Adipocyte (in vitro differentiated cells): ENCODE results near the gene ARHGAP26.

Experiments used
- DNase-seq: peaks from one replicate; pipeline ENCODE4 v3.0.0-alpha.2; 2015; ENCODE audit warnings: low read depth
- H3K27me3 ChIP-seq: replicated peaks from 2 replicates; pipeline ENCODE4 v1.7.0; 2013; ENCODE audit warnings: mild to moderate bottlenecking, low read length, moderate library complexity; ENCODE audit not compliant: control insufficient read depth, insufficient read depth
- H3K36me3 ChIP-seq: 2 replicates; pipeline ENCODE4 v1.7.0; 2013; ENCODE audit warnings: low read length, mild to moderate bottlenecking, moderate library complexity; ENCODE audit not compliant: control insufficient read depth, insufficient read depth, severe bottlenecking
- H3K4me1 ChIP-seq: 2 replicates; pipeline ENCODE4 v1.7.0; 2013; ENCODE audit warnings: mild to moderate bottlenecking, low read length, moderate library complexity; ENCODE audit not compliant: control insufficient read depth, insufficient read depth
- H3K4me3 ChIP-seq: 2 replicates; pipeline ENCODE4 v1.7.0; 2013; ENCODE audit warnings: mild to moderate bottlenecking, low read length, moderate library complexity
- H3K9ac ChIP-seq: 2 replicates; pipeline ENCODE4 v1.7.0; 2013; ENCODE audit warnings: mild to moderate bottlenecking, low read length, moderate library complexity
- H3K9me3 ChIP-seq: 2 replicates; pipeline ENCODE4 v1.7.0; 2013; ENCODE audit warnings: mild to moderate bottlenecking, low read length, moderate library complexity; ENCODE audit not compliant: control insufficient read depth

Gene ARHGAP26

GRCh38 chr5:143229426-143229895 lies 459.3 kb downstream of the ARHGAP26 start:
- no peak for DNase-seq
- Histone ChIP-seq H3K4me3 (peak overlapping the region; percentile 30), H3K9me3 (no peaks in the 10 kb centered on the region), H3K36me3 (no peaks in the 10 kb centered on the region), H3K4me1 (peaks cover 17% of the 10 kb centered on the region), H3K9ac (no peak overlapping the region), H3K27me3 (no peaks in the 10 kb centered on the region)

- peak overlapping the region; percentile 30 for H3K4me3 ChIP-seq
- peaks cover 24% of the 10 kb centered on the region for H3K4me1 ChIP-seq
- no peaks in the 10 kb centered on the region for H3K36me3 ChIP-seq
- H3K27me3 ChIP-seq, result no peaks in the 10 kb centered on the region
- DNase-seq, result peak; percentile 68
- H3K9ac ChIP-seq, result no peak overlapping the region
- no peaks in the 10 kb centered on the region for H3K9me3 ChIP-seq
Measured at GRCh38 chr5:143229896-143230675, 459.9 kb downstream of the ARHGAP26 start.

GRCh38 chr5:143230676-143230996 lies 460.5 kb downstream of the ARHGAP26 start:
- DNase-seq, result no peak

GRCh38 chr5:143231416-143231815 lies 461.2 kb downstream of the ARHGAP26 start:
- DNase-seq, result no peak
- no peaks in the 10 kb centered on the region for H3K9me3 ChIP-seq
- H3K9ac ChIP-seq, result no peak overlapping the region
- H3K4me3 ChIP-seq, result no peak overlapping the region
- no peaks in the 10 kb centered on the region for H3K36me3 ChIP-seq
- peaks cover 30% of the 10 kb centered on the region for H3K4me1 ChIP-seq
- H3K27me3 ChIP-seq, result no peaks in the 10 kb centered on the region

More at GRCh38 chr5:143230676-143230996, 460.5 kb downstream of the ARHGAP26 start:
- Histone ChIP-seq H3K9me3 (no peaks in the 10 kb centered on the region), H3K27me3 (no peaks in the 10 kb centered on the region), H3K4me3 (no peak overlapping the region), H3K9ac (no peak overlapping the region), H3K36me3 (no peaks in the 10 kb centered on the region), H3K4me1 (peaks cover 29% of the 10 kb centered on the region)

- H3K4me1 ChIP-seq, result peaks cover 30% of the 10 kb centered on the region
- no peaks in the 10 kb centered on the region for H3K9me3 ChIP-seq
- H3K4me3 ChIP-seq, result no peak overlapping the region
- H3K9ac ChIP-seq, result no peak overlapping the region
- no peaks in the 10 kb centered on the region for H3K36me3 ChIP-seq
- no peaks in the 10 kb centered on the region for H3K27me3 ChIP-seq
- no peak for DNase-seq
Measured at GRCh38 chr5:143231973-143232812, 462.0 kb downstream of the ARHGAP26 start.

GRCh38 chr5:143233031-143233430 lies 462.9 kb downstream of the ARHGAP26 start:
- Histone ChIP-seq H3K9me3 (no peaks in the 10 kb centered on the region), H3K36me3 (no peaks in the 10 kb centered on the region), H3K4me3 (no peak overlapping the region), H3K4me1 (peaks cover 30% of the 10 kb centered on the region), H3K27me3 (no peaks in the 10 kb centered on the region), H3K9ac (no peak overlapping the region)
- peak; percentile 24 for DNase-seq

GRCh38 chr5:143234162-143234842 lies 464.1 kb downstream of the ARHGAP26 start:
- Histone ChIP-seq H3K27me3 (no peaks in the 10 kb centered on the region), H3K36me3 (no peaks in the 10 kb centered on the region), H3K9ac (no peak overlapping the region), H3K9me3 (no peaks in the 10 kb centered on the region), H3K4me3 (no peak overlapping the region), H3K4me1 (peaks cover 29% of the 10 kb centered on the region)
- no peak for DNase-seq

GRCh38 chr5:143235423-143235822 lies 465.2 kb downstream of the ARHGAP26 start:
- H3K9ac ChIP-seq, result peak overlapping the region; percentile 43
- H3K4me3 ChIP-seq, result no peak overlapping the region
- H3K36me3 ChIP-seq, result no peaks in the 10 kb centered on the region
- H3K9me3 ChIP-seq, result no peaks in the 10 kb centered on the region
- peak; percentile 62 for DNase-seq
- H3K27me3 ChIP-seq, result no peaks in the 10 kb centered on the region
- peaks cover 18% of the 10 kb centered on the region for H3K4me1 ChIP-seq

- no peak overlapping the region for H3K9ac ChIP-seq
- no peaks in the 10 kb centered on the region for H3K27me3 ChIP-seq
- H3K9me3 ChIP-seq, result no peaks in the 10 kb centered on the region
- no peak for DNase-seq
- no peak overlapping the region for H3K4me3 ChIP-seq
- H3K4me1 ChIP-seq, result peaks cover 16% of the 10 kb centered on the region
- H3K36me3 ChIP-seq, result no peaks in the 10 kb centered on the region
Measured at GRCh38 chr5:143236682-143237081, 466.5 kb downstream of the ARHGAP26 start.

GRCh38 chr5:143237664-143238063 lies 467.5 kb downstream of the ARHGAP26 start:
- no peak for DNase-seq
- Histone ChIP-seq H3K36me3 (no peaks in the 10 kb centered on the region), H3K4me3 (no peak overlapping the region), H3K9ac (no peak overlapping the region), H3K27me3 (no peaks in the 10 kb centered on the region), H3K9me3 (no peaks in the 10 kb centered on the region), H3K4me1 (peaks cover 22% of the 10 kb centered on the region)

GRCh38 chr5:143238620-143239019 lies 468.4 kb downstream of the ARHGAP26 start:
- Histone ChIP-seq H3K9ac (no peak overlapping the region), H3K36me3 (no peaks in the 10 kb centered on the region), H3K4me3 (no peak overlapping the region), H3K4me1 (peaks cover 31% of the 10 kb centered on the region), H3K27me3 (no peaks in the 10 kb centered on the region), H3K9me3 (no peaks in the 10 kb centered on the region)
- DNase-seq, result no peak
